ENCODE results near the gene KANSL1L.

DNA sequence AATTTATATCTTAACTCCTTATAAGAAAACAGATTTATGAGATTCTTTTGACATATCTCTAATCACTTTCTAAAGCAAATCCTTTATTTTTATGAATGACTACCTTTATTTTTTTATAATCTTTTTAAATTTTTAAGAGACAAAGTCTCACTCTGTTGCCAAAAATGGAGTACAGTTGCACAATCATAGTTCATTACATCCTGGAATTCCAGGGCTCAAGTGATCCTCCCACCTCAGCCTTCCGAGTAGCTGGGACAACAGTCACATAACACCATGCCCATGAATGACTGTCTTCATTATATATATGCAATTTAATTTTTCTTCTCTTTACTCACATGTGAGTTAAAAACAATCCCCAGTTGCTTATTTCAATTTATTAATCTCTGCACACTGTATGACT, 32.3 kb upstream of the KANSL1L start:
- TF ChIP-seq POLR2A (IDR thresholded peaks at IDR 0.05) = no peak
- TF ChIP-seq POLR2AphosphoS5 (IDR thresholded peaks at IDR 0.05) = no peak
